Upper lobe of right lung (tissue), 1 donor: ENCODE measurements around the gene MYL12B. TPM values are rescaled to one million over a fixed set of nuclear protein-coding genes. Genes with fewer than 3 reads are reported as not detected.

Experiments used
- ATAC-seq: fragments of 200-7000 bp; cut with Tn5 transposase; one replicate; pipeline ENCODE4 v1.9.1; 2020; ENCODE audit warnings: mild to moderate bottlenecking, moderate library complexity
- DNase-seq: peaks from one replicate; pipeline ENCODE4 v3.0.0-alpha.2; 2020
- H3K27ac ChIP-seq: fragments of 200-600 bp; one replicate; pipeline ENCODE4 v1.8.0; 2022
- H3K27me3 ChIP-seq: fragments of 200-600 bp; one replicate; pipeline ENCODE4 v1.8.0; 2022; ENCODE audit warnings: mild to moderate bottlenecking
- H3K36me3 ChIP-seq: fragments of 200-600 bp; one replicate; pipeline ENCODE4 v1.8.0; 2022
- H3K4me1 ChIP-seq: fragments of 200-600 bp; one replicate; pipeline ENCODE4 v1.8.0; 2022
- H3K4me3 ChIP-seq: fragments of 200-600 bp; one replicate; pipeline ENCODE4 v1.8.0; 2022; ENCODE audit warnings: mild to moderate bottlenecking
- H3K9me3 ChIP-seq: fragments of 200-600 bp; one replicate; pipeline ENCODE4 v1.8.0; 2022
- CTCF ChIP-seq: fragments of 200-600 bp; IDR thresholded peaks from one replicate; pipeline ENCODE4 v1.8.0; 2022; ENCODE audit warnings: antibody characterized with exemption
- intact Hi-C: fragments of 100-400 bp; cut with DNase I; formaldehyde crosslinking; loops from one replicate; pipeline ENCODE4 v1.11.0; 2022
- total RNA-seq: library from RNA; stranded (reverse); fragmentation: NEBNext Ultra II Directional; extraction: Animal tissue kit (Norgen Biotek cat#: 25700); gene quantifications from one replicate; pipeline ENCODE4 v1.2.1, GENCODE V29; 2021
- donor health status: DM: no; HTN: yes; CAD: no; lungs with severe emphysema.

Gene MYL12B
- total RNA-seq, 1 donor from 2014 or later: 368 TPM

DNA sequence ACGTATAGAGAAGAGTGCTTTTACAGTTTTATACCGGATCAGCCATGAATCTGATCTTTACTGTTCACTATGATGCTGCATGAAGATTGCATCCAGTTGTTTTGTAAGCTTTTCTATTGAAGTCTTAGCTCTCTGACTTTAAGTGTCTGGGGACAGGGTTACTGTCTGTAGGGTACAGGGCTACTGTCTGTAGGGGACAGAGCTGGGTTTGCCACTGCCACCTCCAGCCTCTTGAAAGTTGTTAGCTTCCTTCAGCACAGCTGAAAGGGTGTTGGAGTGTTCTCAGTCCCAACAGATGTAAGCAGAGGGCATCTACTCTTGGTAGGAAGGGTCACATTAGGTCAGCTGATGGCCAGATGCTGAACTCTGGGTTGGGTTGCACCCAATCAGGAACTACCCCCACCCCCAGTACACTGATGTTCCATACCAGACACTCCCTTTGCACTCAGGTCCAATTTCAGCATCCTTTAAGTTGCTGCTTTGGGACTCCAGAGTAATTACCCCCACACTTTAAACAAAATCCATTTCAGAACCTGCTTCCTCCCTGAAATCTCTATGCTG lies 58.0 kb downstream of the MYL12B start:
- Histone ChIP-seq H3K9me3 (no peaks in the 10 kb centered on the region), H3K4me1 (no peaks in the 10 kb centered on the region), H3K27ac (no peak overlapping the region), H3K4me3 (no peak overlapping the region), H3K36me3 (no peaks in the 10 kb centered on the region), H3K27me3 (no peaks in the 10 kb centered on the region)
- no peak for TF ChIP-seq CTCF
- no peak for DNase-seq
- ATAC-seq: no peak
- intact Hi-C loops: no loop called here

DNA sequence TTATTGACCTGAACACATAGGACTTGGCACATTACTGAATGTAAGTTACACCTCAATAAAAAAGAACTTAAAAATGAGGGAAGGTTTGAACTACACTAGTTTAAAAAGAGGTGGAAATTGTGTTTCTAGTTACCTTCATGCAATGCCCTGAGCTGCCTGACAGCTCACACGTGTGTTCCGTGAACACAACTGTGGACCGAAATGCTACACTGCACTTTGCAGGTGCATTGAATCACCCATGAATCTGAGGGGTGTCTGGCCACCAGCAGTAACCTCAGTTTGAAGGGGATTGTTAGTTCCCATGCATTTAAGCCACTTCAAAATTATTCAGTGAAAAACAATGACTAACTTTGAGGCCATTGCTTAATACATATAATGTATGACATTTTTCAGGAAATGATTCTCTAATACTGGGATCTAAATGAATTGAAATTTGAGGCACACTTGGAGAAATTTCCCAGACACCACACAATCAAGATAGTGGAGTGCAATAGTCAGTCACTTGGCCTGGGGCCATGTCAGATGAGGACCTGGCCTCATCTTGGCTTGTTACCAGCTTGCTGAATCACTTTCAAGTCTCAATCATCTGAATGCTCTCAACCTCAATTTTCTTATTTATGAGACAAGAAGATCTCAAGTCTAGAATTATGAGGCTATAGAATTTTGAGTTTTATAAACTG lies 59.3 kb downstream of the MYL12B start:
- no peak overlapping the region for H3K4me3 ChIP-seq
- no peak for TF ChIP-seq CTCF
- no peak for ATAC-seq
- intact Hi-C loops: no loop called here
- H3K36me3 ChIP-seq: no peaks in the 10 kb centered on the region
- no peak for DNase-seq
- H3K4me1 ChIP-seq: no peaks in the 10 kb centered on the region
- no peaks in the 10 kb centered on the region for H3K27me3 ChIP-seq
- no peaks in the 10 kb centered on the region for H3K9me3 ChIP-seq
- H3K27ac ChIP-seq: no peak overlapping the region

- no peaks in the 10 kb centered on the region for H3K4me1 ChIP-seq
- no peak for ATAC-seq
- no peak overlapping the region for H3K27ac ChIP-seq
- no peaks in the 10 kb centered on the region for H3K36me3 ChIP-seq
- H3K27me3 ChIP-seq: no peaks in the 10 kb centered on the region
- no peak for TF ChIP-seq CTCF
- intact Hi-C loops: no loop called here
- no peak overlapping the region for H3K4me3 ChIP-seq
- H3K9me3 ChIP-seq: no peaks in the 10 kb centered on the region
- no peak for DNase-seq
Observed at GRCh38 chr18:3323900-3324299, 62.0 kb downstream of the MYL12B start.

Other genes starting within 250 kb of the MYL12B start
- 50.7 TPM for gene LPIN2, start 249.0 kb upstream of the MYL12B start, total RNA-seq
- 2.5 TPM for gene MYOM1, start 42.2 kb upstream of the MYL12B start, total RNA-seq
- gene MYL12A, start 14.3 kb upstream of the MYL12B start, total RNA-seq: 571 TPM
- 48.4 TPM for gene TGIF1, start 188.0 kb downstream of the MYL12B start, total RNA-seq